Calu3 (cell line): ENCODE measurements around the gene CRYAB. TPM values are rescaled to one million over a fixed set of nuclear protein-coding genes. Genes with fewer than 3 reads are reported as not detected.

ENCODE experiments used
- BruUV-seq: library from RNA; stranded (reverse); fragments of 400-500 nt; replicated peaks from 2 replicates; lab custom pipeline; 2021; lab: Mats Ljungman, UMichigan
- CTCF ChIA-PET: fragments of 300-600 bp; sonication (Branson Sonifier 250); formaldehyde crosslinking; loops from one replicate; lab custom pipeline; 2022; ENCODE audit warnings: antibody characterized with exemption; lab: Charles Lee
- DNase-seq: peaks from one replicate; pipeline ENCODE4 v3.0.0; 2022
- H3K27ac Mint-ChIP-seq: one replicate; pipeline ENCODE4 v1.8.0; 2022; ENCODE audit warnings: mixed read lengths; ENCODE audit not compliant: unreplicated experiment
- H3K27me3 Mint-ChIP-seq: one replicate; pipeline ENCODE4 v1.8.0; 2022; ENCODE audit warnings: mixed read lengths; ENCODE audit not compliant: unreplicated experiment
- H3K36me3 Mint-ChIP-seq: one replicate; pipeline ENCODE4 v1.8.0; 2022; ENCODE audit warnings: mild to moderate bottlenecking, moderate library complexity, mixed read lengths; ENCODE audit not compliant: insufficient read depth, unreplicated experiment
- H3K4me1 Mint-ChIP-seq: one replicate; pipeline ENCODE4 v1.8.0; 2022; ENCODE audit warnings: mild to moderate bottlenecking, low read depth, mixed read lengths; ENCODE audit not compliant: unreplicated experiment
- H3K4me3 Mint-ChIP-seq: one replicate; pipeline ENCODE4 v1.8.0; 2022; ENCODE audit warnings: mild to moderate bottlenecking, low read depth, moderate library complexity, mixed read lengths; ENCODE audit not compliant: unreplicated experiment
- H3K9me3 Mint-ChIP-seq: one replicate; pipeline ENCODE4 v1.8.0; 2022; ENCODE audit warnings: low read depth, mixed read lengths; ENCODE audit not compliant: unreplicated experiment
- CTCF ChIP-seq: fragments of 200-600 bp; IDR thresholded peaks from one replicate; pipeline ENCODE4 v1.8.0; 2022; ENCODE audit warnings: antibody characterized with exemption; ENCODE audit not compliant: unreplicated experiment
- intact Hi-C: fragments of 100-400 bp; cut with micrococcal nuclease; formaldehyde crosslinking; loops from one replicate; pipeline ENCODE4 v1.10.0; 2022; ENCODE audit not compliant: unreplicated experiment
- total RNA-seq: library from RNA; stranded (reverse); gene quantifications from 2 replicates; pipeline ENCODE4 v1.2.3, GENCODE V29; 2022

CRYAB gene
- total RNA-seq, 1 experiment from 2014 or later, result 1.9 TPM

- Mint-ChIP-seq H3K4me3 (no peak overlapping the region), H3K4me1 (peaks cover 11% of the 10 kb centered on the region), H3K27me3 (peaks cover 8% of the 10 kb centered on the region), H3K27ac (no peak overlapping the region), H3K9me3 (no peaks in the 10 kb centered on the region), H3K36me3 (no peaks in the 10 kb centered on the region)
- CTCF ChIA-PET, result interaction anchor here (0.6 kb wide), 1 partner anchor 1911 kb away, joined by 4 read pairs; no protein-coding TSS in a partner anchor
- intact Hi-C loops, result no loop called here
- no TSS peak for BruUV-seq
- no peak for TF ChIP-seq CTCF
- no peak for DNase-seq
Measured at GRCh38 chr11:111908639-111909305, 2.8 kb downstream of the CRYAB start.

DNA sequence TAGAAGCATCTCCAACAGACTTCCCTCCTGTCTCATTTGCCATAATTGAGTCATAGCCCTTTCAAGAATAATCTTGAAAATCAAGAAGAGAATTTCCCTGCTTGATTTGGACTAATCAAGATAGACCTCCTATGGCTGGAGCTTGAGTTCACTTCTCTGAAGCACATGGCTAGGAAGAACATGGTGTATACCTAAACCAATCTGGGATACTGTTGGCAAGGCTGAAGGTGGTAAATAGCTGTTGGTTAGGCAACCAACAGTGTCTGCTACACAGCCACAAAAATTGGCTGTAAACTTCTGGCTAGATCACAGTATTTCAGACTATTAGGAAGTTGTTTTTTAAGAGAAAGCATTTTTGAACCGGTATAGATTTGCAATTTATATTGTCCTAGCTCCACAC lies 4.9 kb downstream of the CRYAB start:
- H3K4me1 Mint-ChIP-seq, result peaks cover 11% of the 10 kb centered on the region
- no peaks in the 10 kb centered on the region for H3K9me3 Mint-ChIP-seq
- DNase-seq, result no peak
- intact Hi-C loops, result no loop called here
- no peak overlapping the region for H3K27ac Mint-ChIP-seq
- BruUV-seq, result no TSS peak
- CTCF ChIA-PET, result no interaction called here
- no peak for TF ChIP-seq CTCF
- H3K27me3 Mint-ChIP-seq, result peaks cover 25% of the 10 kb centered on the region
- no peaks in the 10 kb centered on the region for H3K36me3 Mint-ChIP-seq
- H3K4me3 Mint-ChIP-seq, result no peak overlapping the region

GRCh38 chr11:111905411-111905810 lies 6.2 kb downstream of the CRYAB start:
- H3K36me3 Mint-ChIP-seq, result no peaks in the 10 kb centered on the region
- no peak overlapping the region for H3K27ac Mint-ChIP-seq
- no peak for TF ChIP-seq CTCF
- H3K4me1 Mint-ChIP-seq, result no peaks in the 10 kb centered on the region
- no peak for DNase-seq
- H3K9me3 Mint-ChIP-seq, result no peaks in the 10 kb centered on the region
- BruUV-seq, result no TSS peak
- H3K27me3 Mint-ChIP-seq, result peaks cover 21% of the 10 kb centered on the region
- H3K4me3 Mint-ChIP-seq, result no peak overlapping the region
- CTCF ChIA-PET, result no interaction called here
- intact Hi-C loops, result no loop called here

DNA sequence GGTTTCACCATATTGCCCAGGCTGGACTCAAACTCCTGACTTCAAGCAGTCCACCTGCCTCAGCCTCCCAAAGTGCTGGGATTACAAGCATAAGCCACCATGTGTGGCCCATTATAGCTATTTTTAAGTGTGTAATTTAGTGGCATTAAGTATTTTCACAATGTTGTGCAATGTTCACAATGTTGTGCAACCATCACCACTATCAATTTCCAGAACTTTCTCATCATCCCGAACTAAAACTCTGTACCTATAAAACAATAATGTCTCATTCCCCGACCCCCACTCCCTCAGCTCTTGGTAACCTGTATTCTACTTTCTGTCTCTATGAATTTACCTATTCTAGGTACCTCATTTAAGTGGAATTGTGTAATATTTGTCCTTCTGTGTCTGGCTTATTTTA lies 24.7 kb downstream of the CRYAB start:
- Mint-ChIP-seq H3K36me3 (no peaks in the 10 kb centered on the region), H3K4me1 (no peaks in the 10 kb centered on the region), H3K4me3 (no peak overlapping the region), H3K9me3 (no peaks in the 10 kb centered on the region), H3K27ac (no peak overlapping the region), H3K27me3 (no peaks in the 10 kb centered on the region)
- intact Hi-C loops, result no loop called here
- DNase-seq, result no peak
- BruUV-seq, result no TSS peak
- CTCF ChIA-PET, result no interaction called here
- TF ChIP-seq CTCF, result no peak
